MM.1S (cell line): ENCODE results near the gene UNC5CL.
"Not testable (repeated sequence)": the region's sequence is repeated elsewhere in the genome, so short reads cannot be mapped to it uniquely, and the experiment has no call there.

Experiments used
- DNase-seq: peaks from one replicate; pipeline ENCODE4 v3.0.0-alpha.2; 2015
- H2AFZ ChIP-seq: fragments of 300-600 bp; sonication (generic); 2 replicates; pipeline ENCODE4 v1.6.0; 2016; ENCODE audit warnings: antibody characterized with exemption, low read length
- H3F3A ChIP-seq: fragments of 300-600 bp; sonication (generic); 2 replicates; pipeline ENCODE4 v1.6.1; 2016; ENCODE audit warnings: mild to moderate bottlenecking, antibody characterized with exemption, low read length, moderate library complexity, mixed read lengths; ENCODE audit not compliant: insufficient read depth
- H3K27ac ChIP-seq: fragments of 300-600 bp; sonication (generic); 2 replicates; pipeline ENCODE4 v1.5.1; 2016; ENCODE audit warnings: mild to moderate bottlenecking, low read length
- H3K27me3 ChIP-seq: fragments of 300-600 bp; sonication (generic); replicated peaks from 2 replicates; pipeline ENCODE4 v1.6.0; 2016; ENCODE audit warnings: low read length; ENCODE audit not compliant: insufficient read depth
- H3K36me3 ChIP-seq: fragments of 300-600 bp; sonication (generic); replicated peaks from 2 replicates; pipeline ENCODE4 v1.6.1; 2016; ENCODE audit warnings: mild to moderate bottlenecking, low read length, mixed read lengths; ENCODE audit not compliant: insufficient read depth
- H3K4me1 ChIP-seq: fragments of 300-600 bp; sonication (generic); 2 replicates; pipeline ENCODE4 v1.6.1; 2016; ENCODE audit warnings: low read length, mixed read lengths
- H3K4me2 ChIP-seq: fragments of 300-600 bp; sonication (generic); 2 replicates; pipeline ENCODE4 v1.6.0; 2016; ENCODE audit warnings: low read depth, low read length
- H3K4me3 ChIP-seq: fragments of 300-600 bp; sonication (generic); 2 replicates; pipeline ENCODE4 v1.5.1; 2016; ENCODE audit warnings: low read length, mixed read lengths
- H3K79me2 ChIP-seq: fragments of 300-600 bp; sonication (generic); 2 replicates; pipeline ENCODE4 v1.6.1; 2016; ENCODE audit warnings: mixed run types, low read length, mixed read lengths
- H3K9ac ChIP-seq: fragments of 300-600 bp; sonication (generic); 2 replicates; pipeline ENCODE4 v1.6.1; 2016; ENCODE audit warnings: low read length, mixed read lengths
- H3K9me2 ChIP-seq: fragments of 300-600 bp; sonication (generic); replicated peaks from 2 replicates; pipeline ENCODE4 v1.6.1; 2016; ENCODE audit warnings: mild to moderate bottlenecking, low read length, mixed read lengths; ENCODE audit not compliant: insufficient read depth
- H3K9me3 ChIP-seq: fragments of 300-600 bp; sonication (generic); replicated peaks from 2 replicates; pipeline ENCODE4 v1.6.1; 2016; ENCODE audit warnings: mild to moderate bottlenecking, low read length, mixed read lengths; ENCODE audit not compliant: insufficient read depth
- H4K20me1 ChIP-seq: fragments of 300-600 bp; sonication (generic); 2 replicates; pipeline ENCODE4 v1.6.1; 2016; ENCODE audit warnings: mild to moderate bottlenecking, low read length, moderate library complexity, mixed read lengths; ENCODE audit not compliant: insufficient read depth
- CTCF ChIP-seq: fragments of 300-600 bp; sonication (generic); IDR thresholded peaks from 2 replicates; pipeline ENCODE4 v1.5.1; 2016; ENCODE audit warnings: antibody characterized with exemption, low read length, mixed read lengths
- EZH2 ChIP-seq: fragments of 300-600 bp; sonication (generic); optimal IDR thresholded peaks from 2 replicates; pipeline ENCODE3; 2017; ENCODE audit warnings: low read depth, mild to moderate bottlenecking, antibody characterized with exemption, low read length, mixed read lengths
- EZH2phosphoT487 ChIP-seq: fragments of 300-600 bp; sonication (generic); IDR thresholded peaks from 2 replicates; pipeline ENCODE4 v1.6.1; 2018; ENCODE audit warnings: antibody characterized with exemption, low read length

The UNC5CL gene

GRCh38 chr6:41008011-41008410, 31.0 kb downstream of the UNC5CL start:
- H3K9ac ChIP-seq, result no peak overlapping the region
- TF ChIP-seq EZH2phosphoT487 (no peak), EZH2 (no peak), CTCF (no peak)
- H3K27me3 ChIP-seq, result no peaks in the 10 kb centered on the region
- DNase-seq, result no peak
- H3K27ac ChIP-seq, result no peak overlapping the region
- H3K4me3 ChIP-seq, result no peak overlapping the region
- H3K79me2 ChIP-seq, result no peaks in the 10 kb centered on the region
- no peaks in the 10 kb centered on the region for H3F3A ChIP-seq
- no peaks in the 10 kb centered on the region for H3K9me2 ChIP-seq
- H3K4me1 ChIP-seq, result no peaks in the 10 kb centered on the region
- H3K4me2 ChIP-seq, result no peak overlapping the region
- no peaks in the 10 kb centered on the region for H3K36me3 ChIP-seq
- no peaks in the 10 kb centered on the region for H3K9me3 ChIP-seq
- H2AFZ ChIP-seq, result no peak overlapping the region
- no peaks in the 10 kb centered on the region for H4K20me1 ChIP-seq

- H3K27me3 ChIP-seq, H3K4me2 ChIP-seq, H3K9me2 ChIP-seq, H3K9me3 ChIP-seq, H3K4me3 ChIP-seq, H3K9ac ChIP-seq, H3F3A ChIP-seq, H3K27ac ChIP-seq, H4K20me1 ChIP-seq, DNase-seq, H2AFZ ChIP-seq, H3K36me3 ChIP-seq, H3K79me2 ChIP-seq, H3K4me1 ChIP-seq: not testable (repeated sequence)
Measured at GRCh38 chr6:41006980-41007379, 32.0 kb downstream of the UNC5CL start.

- not testable (repeated sequence) for H3K79me2 ChIP-seq, H3K9me3 ChIP-seq, H3K27ac ChIP-seq, H3F3A ChIP-seq, H2AFZ ChIP-seq, H4K20me1 ChIP-seq, H3K27me3 ChIP-seq, H3K4me1 ChIP-seq, H3K36me3 ChIP-seq, H3K9me2 ChIP-seq, H3K9ac ChIP-seq, H3K4me3 ChIP-seq, H3K4me2 ChIP-seq
- DNase-seq, result peak; percentile 65
- TF ChIP-seq CTCF, result peak; percentile 51
Measured at GRCh38 chr6:41006217-41006616, 32.8 kb downstream of the UNC5CL start.

GRCh38 chr6:41002168-41002567, 36.9 kb downstream of the UNC5CL start:
- TF ChIP-seq CTCF, result no peak
- TF ChIP-seq EZH2phosphoT487, result no peak
- TF ChIP-seq EZH2, result no peak
- no peak overlapping the region for H2AFZ ChIP-seq
- no peaks in the 10 kb centered on the region for H4K20me1 ChIP-seq
- no peak overlapping the region for H3K9ac ChIP-seq
- H3K9me3 ChIP-seq, result no peaks in the 10 kb centered on the region
- H3K4me1 ChIP-seq, result no peaks in the 10 kb centered on the region
- H3K27me3 ChIP-seq, result no peaks in the 10 kb centered on the region
- no peaks in the 10 kb centered on the region for H3F3A ChIP-seq
- no peak overlapping the region for H3K27ac ChIP-seq
- no peak overlapping the region for H3K4me3 ChIP-seq
- H3K79me2 ChIP-seq, result no peaks in the 10 kb centered on the region
- no peak overlapping the region for H3K4me2 ChIP-seq
- no peaks in the 10 kb centered on the region for H3K36me3 ChIP-seq
- no peak for DNase-seq
- no peaks in the 10 kb centered on the region for H3K9me2 ChIP-seq
